HepG2 (cell line): ENCODE data around the gene ZFP69B. TPM values are rescaled to one million over a fixed set of nuclear protein-coding genes. Genes with fewer than 3 reads are reported as not detected.

ENCODE experiments used
- CAMTA2 ChIP-seq: sonication (generic); formaldehyde crosslinking; IDR thresholded peaks from 2 replicates; pipeline ENCODE4 v1.4.0; 2020; ENCODE audit warnings: mild to moderate bottlenecking, missing genetic modification reagents, borderline replicate concordance
- XRCC5 ChIP-seq: fragments of 200-400 bp; formaldehyde crosslinking; optimal IDR thresholded peaks from 2 replicates; pipeline ENCODE3; 2017; ENCODE audit warnings: mild to moderate bottlenecking, low read length
- YEATS4 ChIP-seq: sonication (generic); formaldehyde crosslinking; IDR thresholded peaks from 2 replicates; pipeline ENCODE4 v1.4.0; 2020; ENCODE audit warnings: missing genetic modification reagents, borderline replicate concordance
- ZNF367 ChIP-seq: sonication (generic); formaldehyde crosslinking; IDR thresholded peaks from 2 replicates; pipeline ENCODE4 v1.4.0; 2020; ENCODE audit warnings: missing genetic modification reagents, borderline replicate concordance
- ZNF530 ChIP-seq: sonication (generic); formaldehyde crosslinking; IDR thresholded peaks from 2 replicates; pipeline ENCODE4 v1.5.0; 2020; ENCODE audit warnings: low read depth, mild to moderate bottlenecking, missing genetic modification reagents
- ZNF547 ChIP-seq: sonication (generic); formaldehyde crosslinking; IDR thresholded peaks from 2 replicates; pipeline ENCODE4 v1.5.1; 2020; ENCODE audit warnings: mild to moderate bottlenecking, missing genetic modification reagents
- ZNF644 ChIP-seq: IDR thresholded peaks from 2 replicates; pipeline ENCODE4 v1.6.1; 2016; ENCODE audit warnings: low read depth
- ZNF724P ChIP-seq: sonication (generic); formaldehyde crosslinking; IDR thresholded peaks from 2 replicates; pipeline ENCODE4 v1.8.0; 2022; ENCODE audit warnings: missing genetic modification reagents, borderline replicate concordance
- ZNF75D ChIP-seq: sonication (generic); formaldehyde crosslinking; IDR thresholded peaks from 2 replicates; pipeline ENCODE4 v1.8.1; 2023; ENCODE audit warnings: missing genetic modification reagents, mild to moderate bottlenecking, borderline replicate concordance
- ZNF850 ChIP-seq: sonication (generic); formaldehyde crosslinking; conservative IDR thresholded peaks from 2 replicates; pipeline ENCODE4 v1.9.0; 2021; ENCODE audit warnings: mild to moderate bottlenecking, missing genetic modification reagents
- polyA plus RNA-seq, 8 experiments: library from polyadenylated mRNA; depleted of rRNA in 3 of 8; stranded (reverse) in 7 of 8; unstranded in 1 of 8; fragments of >200 nt; fragmentation: Illumina TruSeq in 4 of 8; extraction: Trizol in 4 of 8; gene quantifications; 2 replicates each; pipeline versions ENCODE4 v1.2.1 to v1.2.3, GENCODE V29; 2011 to 2016; ENCODE audit warnings: low read depth in 4 of 8, missing spikeins in 1 of 8, mixed read lengths in 1 of 8; ENCODE audit not compliant: insufficient read depth in 1 of 8
- total RNA-seq, 5 experiments: library from RNA; depleted of rRNA; stranded (reverse); fragments of >200 nt; fragmentation: Illumina TruSeq; extraction: Trizol; gene quantifications; 2 replicates each; pipeline ENCODE4 v1.2.3, GENCODE V29; 2016; ENCODE audit warnings: low read depth in 1 of 5
- TF ChIP-seq, protein P1 (sequence below): sonication (generic); formaldehyde crosslinking; IDR thresholded peaks from 2 replicates; pipeline ENCODE4 v1.8.0; 2022; ENCODE audit warnings: mild to moderate bottlenecking, missing genetic modification reagents; ENCODE audit not compliant: insufficient replicate concordance
- TF ChIP-seq, protein P2 (sequence below): sonication (generic); formaldehyde crosslinking; IDR thresholded peaks from 2 replicates; pipeline ENCODE4 v1.4.0; 2020; ENCODE audit warnings: missing genetic modification reagents, mild to moderate bottlenecking, borderline replicate concordance
- TF ChIP-seq, protein P3 (sequence below): sonication (generic); formaldehyde crosslinking; IDR thresholded peaks from 2 replicates; pipeline ENCODE4 v1.4.0; 2020; ENCODE audit warnings: mild to moderate bottlenecking, missing genetic modification reagents
- TF ChIP-seq, protein P4 (sequence below), 2 experiments: sonication (generic) in 1 of 2; formaldehyde crosslinking in 1 of 2; IDR thresholded peaks; 2 replicates each; pipeline versions ENCODE4 v1.6.1 to v1.9.0; 2014 to 2022; ENCODE audit warnings: antibody characterized with exemption in 1 of 2, borderline replicate concordance in 1 of 2, inconsistent platforms in 1 of 2, low read depth in 1 of 2, missing genetic modification reagents in 1 of 2

Gene ZFP69B
- total and polyA plus RNA-seq, 2 of the 13 experiments (the other 11 are each of a cell fraction or from before 2014, with no cell fraction given), result 4.6 to 7.7 TPM

DNA sequence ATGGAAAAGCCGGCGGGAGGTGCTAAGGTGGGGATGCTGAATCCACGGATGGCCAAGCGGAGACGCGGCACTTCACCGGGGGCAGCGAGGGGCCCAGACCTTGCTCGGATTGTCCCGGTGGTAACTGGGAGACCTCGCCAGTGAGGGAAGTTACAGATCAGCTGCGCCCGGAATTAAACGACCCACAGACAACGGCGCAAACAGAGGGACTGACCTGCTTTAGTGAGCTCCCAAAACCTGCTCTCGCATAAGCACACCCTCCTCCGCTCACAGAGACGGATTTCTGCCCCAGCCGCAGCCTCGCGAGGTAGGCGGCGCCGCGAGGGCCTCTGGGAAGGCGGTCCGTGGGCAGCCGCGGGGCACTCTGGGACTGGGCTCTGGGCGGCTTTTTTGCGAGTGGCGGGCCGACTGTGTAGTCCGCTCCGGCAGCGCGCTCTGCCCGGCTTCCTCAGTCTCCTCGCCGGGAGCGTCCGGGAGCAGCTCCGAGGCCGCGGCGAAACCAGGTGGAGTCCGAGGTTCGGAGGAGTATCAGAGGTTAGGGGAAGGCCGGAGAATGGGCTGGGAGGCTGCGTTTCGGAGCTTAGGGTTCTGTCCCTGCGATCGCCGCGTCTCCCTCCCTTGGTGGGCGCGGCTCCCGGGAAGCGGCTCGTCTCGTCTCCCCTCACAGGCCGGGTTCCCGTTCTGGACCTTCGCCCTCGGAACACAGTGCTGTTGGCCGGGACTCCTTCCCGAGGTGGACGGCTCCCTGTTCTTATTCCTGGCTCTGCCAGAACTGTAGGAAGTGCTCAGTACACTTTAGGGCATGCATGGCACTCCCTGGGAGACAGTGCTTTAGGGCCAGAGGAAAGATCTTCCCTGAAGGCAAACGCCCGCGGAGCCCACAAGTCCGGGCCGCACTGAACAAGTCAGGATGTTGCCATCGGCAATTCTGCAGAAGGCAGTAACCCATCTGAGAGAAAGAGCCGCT lies 58.4 kb downstream of the ZFP69B start, which contains the start of gene EXO5 (continued):
- TF ChIP-seq, protein P1, sequence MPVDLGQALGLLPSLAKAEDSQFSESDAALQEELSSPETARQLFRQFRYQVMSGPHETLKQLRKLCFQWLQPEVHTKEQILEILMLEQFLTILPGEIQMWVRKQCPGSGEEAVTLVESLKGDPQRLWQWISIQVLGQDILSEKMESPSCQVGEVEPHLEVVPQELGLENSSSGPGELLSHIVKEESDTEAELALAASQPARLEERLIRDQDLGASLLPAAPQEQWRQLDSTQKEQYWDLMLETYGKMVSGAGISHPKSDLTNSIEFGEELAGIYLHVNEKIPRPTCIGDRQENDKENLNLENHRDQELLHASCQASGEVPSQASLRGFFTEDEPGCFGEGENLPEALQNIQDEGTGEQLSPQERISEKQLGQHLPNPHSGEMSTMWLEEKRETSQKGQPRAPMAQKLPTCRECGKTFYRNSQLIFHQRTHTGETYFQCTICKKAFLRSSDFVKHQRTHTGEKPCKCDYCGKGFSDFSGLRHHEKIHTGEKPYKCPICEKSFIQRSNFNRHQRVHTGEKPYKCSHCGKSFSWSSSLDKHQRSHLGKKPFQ (CRISPR knock-in tag), result peak; percentile 90
- TF ChIP-seq ZNF724P (CRISPR knock-in tag), result peak; percentile 48; the same call in 1 of the 2 replicates
- no peak for TF ChIP-seq ZNF530 (CRISPR knock-in tag)
- TF ChIP-seq ZNF547 (CRISPR knock-in tag), result no peak; the same call in 1 of the 2 replicates
- TF ChIP-seq YEATS4, result peak; percentile 89; the same call in 1 of the 2 replicates
- peak; percentile 81 for TF ChIP-seq CAMTA2
- TF ChIP-seq ZNF367, result peak; percentile 78; the same call in 1 of the 2 replicates
- TF ChIP-seq, protein P2, sequence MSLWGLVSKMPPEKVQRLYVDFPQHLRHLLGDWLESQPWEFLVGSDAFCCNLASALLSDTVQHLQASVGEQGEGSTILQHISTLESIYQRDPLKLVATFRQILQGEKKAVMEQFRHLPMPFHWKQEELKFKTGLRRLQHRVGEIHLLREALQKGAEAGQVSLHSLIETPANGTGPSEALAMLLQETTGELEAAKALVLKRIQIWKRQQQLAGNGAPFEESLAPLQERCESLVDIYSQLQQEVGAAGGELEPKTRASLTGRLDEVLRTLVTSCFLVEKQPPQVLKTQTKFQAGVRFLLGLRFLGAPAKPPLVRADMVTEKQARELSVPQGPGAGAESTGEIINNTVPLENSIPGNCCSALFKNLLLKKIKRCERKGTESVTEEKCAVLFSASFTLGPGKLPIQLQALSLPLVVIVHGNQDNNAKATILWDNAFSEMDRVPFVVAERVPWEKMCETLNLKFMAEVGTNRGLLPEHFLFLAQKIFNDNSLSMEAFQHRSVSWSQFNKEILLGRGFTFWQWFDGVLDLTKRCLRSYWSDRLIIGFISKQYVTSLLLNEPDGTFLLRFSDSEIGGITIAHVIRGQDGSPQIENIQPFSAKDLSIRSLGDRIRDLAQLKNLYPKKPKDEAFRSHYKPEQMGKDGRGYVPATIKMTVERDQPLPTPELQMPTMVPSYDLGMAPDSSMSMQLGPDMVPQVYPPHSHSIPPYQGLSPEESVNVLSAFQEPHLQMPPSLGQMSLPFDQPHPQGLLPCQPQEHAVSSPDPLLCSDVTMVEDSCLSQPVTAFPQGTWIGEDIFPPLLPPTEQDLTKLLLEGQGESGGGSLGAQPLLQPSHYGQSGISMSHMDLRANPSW (CRISPR knock-in tag), result no peak
- TF ChIP-seq, protein P3, sequence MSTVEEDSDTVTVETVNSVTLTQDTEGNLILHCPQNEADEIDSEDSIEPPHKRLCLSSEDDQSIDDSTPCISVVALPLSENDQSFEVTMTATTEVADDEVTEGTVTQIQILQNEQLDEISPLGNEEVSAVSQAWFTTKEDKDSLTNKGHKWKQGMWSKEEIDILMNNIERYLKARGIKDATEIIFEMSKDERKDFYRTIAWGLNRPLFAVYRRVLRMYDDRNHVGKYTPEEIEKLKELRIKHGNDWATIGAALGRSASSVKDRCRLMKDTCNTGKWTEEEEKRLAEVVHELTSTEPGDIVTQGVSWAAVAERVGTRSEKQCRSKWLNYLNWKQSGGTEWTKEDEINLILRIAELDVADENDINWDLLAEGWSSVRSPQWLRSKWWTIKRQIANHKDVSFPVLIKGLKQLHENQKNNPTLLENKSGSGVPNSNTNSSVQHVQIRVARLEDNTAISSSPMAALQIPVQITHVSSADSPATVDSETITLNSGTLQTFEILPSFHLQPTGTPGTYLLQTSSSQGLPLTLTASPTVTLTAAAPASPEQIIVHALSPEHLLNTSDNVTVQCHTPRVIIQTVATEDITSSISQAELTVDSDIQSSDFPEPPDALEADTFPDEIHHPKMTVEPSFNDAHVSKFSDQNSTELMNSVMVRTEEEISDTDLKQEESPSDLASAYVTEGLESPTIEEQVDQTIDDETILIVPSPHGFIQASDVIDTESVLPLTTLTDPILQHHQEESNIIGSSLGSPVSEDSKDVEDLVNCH (CRISPR knock-in tag), result 0 out of 2 replicates have a peak, but pooled peaks have one; percentile 15
- no peak; the same call in 1 of the 2 replicates for TF ChIP-seq ZNF75D (CRISPR knock-in tag)
- TF ChIP-seq XRCC5, result peak; percentile 71
- no peak for TF ChIP-seq ZNF644 (CRISPR knock-in tag)
- TF ChIP-seq, protein P4, sequence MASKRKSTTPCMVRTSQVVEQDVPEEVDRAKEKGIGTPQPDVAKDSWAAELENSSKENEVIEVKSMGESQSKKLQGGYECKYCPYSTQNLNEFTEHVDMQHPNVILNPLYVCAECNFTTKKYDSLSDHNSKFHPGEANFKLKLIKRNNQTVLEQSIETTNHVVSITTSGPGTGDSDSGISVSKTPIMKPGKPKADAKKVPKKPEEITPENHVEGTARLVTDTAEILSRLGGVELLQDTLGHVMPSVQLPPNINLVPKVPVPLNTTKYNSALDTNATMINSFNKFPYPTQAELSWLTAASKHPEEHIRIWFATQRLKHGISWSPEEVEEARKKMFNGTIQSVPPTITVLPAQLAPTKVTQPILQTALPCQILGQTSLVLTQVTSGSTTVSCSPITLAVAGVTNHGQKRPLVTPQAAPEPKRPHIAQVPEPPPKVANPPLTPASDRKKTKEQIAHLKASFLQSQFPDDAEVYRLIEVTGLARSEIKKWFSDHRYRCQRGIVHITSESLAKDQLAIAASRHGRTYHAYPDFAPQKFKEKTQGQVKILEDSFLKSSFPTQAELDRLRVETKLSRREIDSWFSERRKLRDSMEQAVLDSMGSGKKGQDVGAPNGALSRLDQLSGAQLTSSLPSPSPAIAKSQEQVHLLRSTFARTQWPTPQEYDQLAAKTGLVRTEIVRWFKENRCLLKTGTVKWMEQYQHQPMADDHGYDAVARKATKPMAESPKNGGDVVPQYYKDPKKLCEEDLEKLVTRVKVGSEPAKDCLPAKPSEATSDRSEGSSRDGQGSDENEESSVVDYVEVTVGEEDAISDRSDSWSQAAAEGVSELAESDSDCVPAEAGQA (IDR thresholded peaks at IDR 0.05; ENCODE audit: low read depth), result no peak
- TF ChIP-seq, protein P4 (CRISPR knock-in tag; IDR thresholded peaks at IDR 0.05; ENCODE audit: borderline replicate concordance), result no peak
- no peak for TF ChIP-seq ZNF850 (CRISPR knock-in tag)
